IMR-90 (cell line): ENCODE results near the gene GPC5. TPM values are rescaled to one million over a fixed set of nuclear protein-coding genes. Genes with fewer than 3 reads are reported as not detected.

Source experiments
- ATAC-seq: fragments of 200-7000 bp; cut with Tn5 transposase; 2 replicates; pipeline ENCODE4 v1.9.1; 2020; ENCODE audit warnings: low read depth, mild to moderate bottlenecking, moderate library complexity
- BruUV-seq: library from RNA; stranded (reverse); fragments of 400-500 nt; replicated peaks from 2 replicates; lab custom pipeline; 2021; lab: Mats Ljungman, UMichigan
- CTCF ChIA-PET: fragments of 300-600 bp; formaldehyde crosslinking; extraction: SDS; loops from one replicate; lab custom pipeline; 2021; ENCODE audit warnings: antibody characterized with exemption; lab: Yijun Ruan, JAX
- POLR2A ChIA-PET: fragments of 300-600 bp; sonication (Branson Sonifier 250); formaldehyde crosslinking; loops from one replicate; lab custom pipeline; 2022; ENCODE audit warnings: antibody characterized with exemption; ENCODE audit not compliant: unreplicated experiment; lab: Charles Lee
- DNase-seq: peaks from one replicate; pipeline ENCODE4 v3.0.0; 2013
- H2AFZ ChIP-seq: replicated peaks from 2 replicates; pipeline ENCODE3; 2013; ENCODE audit warnings: low read length, mild to moderate bottlenecking; ENCODE audit not compliant: poor library complexity
- H2AK5ac ChIP-seq: 2 replicates; pipeline ENCODE4 v1.6.1; 2013; ENCODE audit warnings: low read depth, low read length, inconsistent platforms
- H2AK9ac ChIP-seq: replicated peaks from 2 replicates; pipeline ENCODE3; 2013; ENCODE audit warnings: mild to moderate bottlenecking, low read depth, low read length, moderate library complexity; ENCODE audit not compliant: poor library complexity
- H2BK120ac ChIP-seq: 2 replicates; pipeline ENCODE4 v1.6.1; 2013; ENCODE audit warnings: low read depth, low read length, inconsistent platforms
- H2BK15ac ChIP-seq: 3 replicates; pipeline ENCODE4 v1.6.1; 2013; ENCODE audit warnings: low read depth, low read length, inconsistent platforms
- H2BK20ac ChIP-seq: 2 replicates; pipeline ENCODE4 v1.6.1; 2013; ENCODE audit warnings: low read depth, mild to moderate bottlenecking, inconsistent platforms, low read length, moderate library complexity
- H2BK5ac ChIP-seq: 2 replicates; pipeline ENCODE4 v1.6.1; 2013; ENCODE audit warnings: mild to moderate bottlenecking, low read depth, low read length, inconsistent platforms; ENCODE audit not compliant: poor library complexity, severe bottlenecking
- H3K14ac ChIP-seq: replicated peaks from 2 replicates; pipeline ENCODE4 v1.6.1; 2013; ENCODE audit warnings: low read depth, low read length, inconsistent platforms
- H3K18ac ChIP-seq: 2 replicates; pipeline ENCODE4 v1.6.1; 2013; ENCODE audit warnings: low read depth, low read length, control low read depth
- H3K23ac ChIP-seq: 2 replicates; pipeline ENCODE4 v1.6.1; 2013; ENCODE audit warnings: low read depth, low read length, inconsistent platforms
- H3K27ac ChIP-seq: 2 replicates; pipeline ENCODE4 v1.5.1; 2013; ENCODE audit warnings: mild to moderate bottlenecking, control low read depth, low read length; ENCODE audit not compliant: insufficient read depth
- H3K27me3 ChIP-seq: 2 replicates; pipeline ENCODE4 v1.6.1; 2013; ENCODE audit warnings: low read length; ENCODE audit not compliant: control insufficient read depth, insufficient read depth
- H3K36me3 ChIP-seq: 2 replicates; pipeline ENCODE4 v1.6.1; 2013; ENCODE audit warnings: low read length, mixed read lengths; ENCODE audit not compliant: control insufficient read depth, insufficient read depth
- H3K4ac ChIP-seq: 2 replicates; pipeline ENCODE4 v1.6.1; 2013; ENCODE audit warnings: low read depth, low read length, inconsistent platforms
- H3K4me1 ChIP-seq: 2 replicates; pipeline ENCODE4 v1.6.1; 2013; ENCODE audit warnings: low read length, mixed read lengths; ENCODE audit not compliant: control insufficient read depth, insufficient read depth
- H3K4me2 ChIP-seq: 2 replicates; pipeline ENCODE4 v1.6.1; 2013; ENCODE audit warnings: low read depth, mild to moderate bottlenecking, control low read depth, low read length, moderate library complexity
- H3K4me3 ChIP-seq: 2 replicates; pipeline ENCODE4 v1.5.1; 2013; ENCODE audit warnings: low read depth, mild to moderate bottlenecking, control low read depth, low read length, moderate library complexity; ENCODE audit not compliant: insufficient read depth
- H3K56ac ChIP-seq: 2 replicates; pipeline ENCODE4 v1.6.1; 2013; ENCODE audit warnings: low read length, inconsistent platforms; ENCODE audit not compliant: insufficient read depth; ENCODE audit errors: extremely low read depth
- H3K79me1 ChIP-seq, 2 experiments: 2 replicates each; pipeline ENCODE4 v1.6.1; 2013; ENCODE audit warnings: low read length in 2 of 2, inconsistent platforms in 1 of 2, low read depth in 1 of 2
- H3K9ac ChIP-seq: 2 replicates; pipeline ENCODE4 v1.6.1; 2013; ENCODE audit warnings: low read depth, low read length, control low read depth
- H3K9me1 ChIP-seq: 2 replicates; pipeline ENCODE4 v1.6.1; 2013; ENCODE audit warnings: low read length, inconsistent platforms; ENCODE audit not compliant: insufficient read depth
- H3K9me3 ChIP-seq: 2 replicates; pipeline ENCODE4 v1.6.1; 2013; ENCODE audit warnings: low read length; ENCODE audit not compliant: control insufficient read depth, insufficient read depth
- H4K20me1 ChIP-seq: 2 replicates; pipeline ENCODE4 v1.6.1; 2013; ENCODE audit warnings: low read length, inconsistent platforms; ENCODE audit not compliant: insufficient read depth
- H4K5ac ChIP-seq: 2 replicates; pipeline ENCODE4 v1.6.1; 2013; ENCODE audit warnings: mild to moderate bottlenecking, low read depth, low read length, control low read depth
- H4K8ac ChIP-seq, 2 experiments: 2 replicates each; pipeline ENCODE4 v1.6.1; 2013; ENCODE audit warnings: low read depth in 2 of 2, low read length in 2 of 2, control low read depth in 1 of 2, inconsistent platforms in 1 of 2
- H4K91ac ChIP-seq: 2 replicates; pipeline ENCODE4 v1.6.1; 2013; ENCODE audit warnings: low read depth, low read length, inconsistent platforms; ENCODE audit not compliant: insufficient read depth
- BHLHE40 ChIP-seq: fragments of 150-350 bp; IDR thresholded peaks from 2 replicates; pipeline ENCODE4 v1.6.1; 2016; ENCODE audit warnings: mild to moderate bottlenecking, low read depth, low read length
- FOS ChIP-seq: fragments of 150-350 bp; IDR thresholded peaks from 2 replicates; pipeline ENCODE4 v1.6.1; 2016; ENCODE audit warnings: low read depth, low read length
- MXI1 ChIP-seq: IDR thresholded peaks from 2 replicates; pipeline ENCODE4 v1.6.1; 2012; ENCODE audit warnings: low read depth, mild to moderate bottlenecking, low read length, moderate library complexity, borderline replicate concordance
- RAD21 ChIP-seq: IDR thresholded peaks from 2 replicates; pipeline ENCODE4 v1.6.1; 2012; ENCODE audit warnings: low read length, improper control_type of control experiment
- RFX5 ChIP-seq: IDR thresholded peaks from 2 replicates; pipeline ENCODE4 v1.8.0; 2012; ENCODE audit warnings: low read depth, mild to moderate bottlenecking, low read length, moderate library complexity
- SMC3 ChIP-seq: fragments of 150-350 bp; IDR thresholded peaks from 2 replicates; pipeline ENCODE4 v1.6.1; 2016; ENCODE audit warnings: low read depth, mild to moderate bottlenecking, antibody characterized with exemption, low read length, moderate library complexity
- WGBS, 2 experiments: methylation state at CpG; one replicate each; pipeline versions ENCODE4 v1.1.5 to v1.1.7; 2013; ENCODE audit warnings: missing lambda C conversion rate in 2 of 2; ENCODE audit not compliant: insufficient read length in 1 of 2; ENCODE audit errors: extremely low coverage in 2 of 2; 5-methylcytosine and 5-hydroxymethylcytosine counted together
- dilution Hi-C: fragments of 300-500 bp; cut with HindIII; formaldehyde crosslinking; loops from one replicate; pipeline ENCODE4 v1.14.3; 2018; ENCODE audit warnings: low sequenced_read_pairs; ENCODE audit not compliant: unreplicated experiment
- in situ Hi-C: fragments of 300-500 bp; cut with MboI; formaldehyde crosslinking; loops from 3 replicates; pipeline ENCODE4 v1.14.3; 2019; ENCODE audit warnings: low sequenced_read_pairs, inconsistent platforms, mixed read lengths
- intact Hi-C: fragments of 100-400 bp; cut with micrococcal nuclease; formaldehyde crosslinking; loops from 2 replicates; pipeline ENCODE4 v1.10.0; 2022
- polyA plus RNA-seq, 3 experiments: library from polyadenylated mRNA; depleted of rRNA; stranded (reverse); fragments of >200 nt; gene quantifications; 2 replicates each; pipeline ENCODE4 v1.2.3, GENCODE V29; 2012; ENCODE audit warnings: low replicate concordance in 1 of 3
- total RNA-seq: library from RNA; depleted of rRNA; stranded (reverse); fragments of >200 nt; gene quantifications from 2 replicates; pipeline ENCODE4 v1.2.3, GENCODE V29; 2012
- TF ChIP-seq, protein P1 (sequence below): fragments of 150-350 bp; IDR thresholded peaks from 2 replicates; pipeline ENCODE4 v1.6.1; 2016; ENCODE audit warnings: low read depth, mild to moderate bottlenecking, low read length, moderate library complexity, borderline replicate concordance
- TF ChIP-seq, protein P2 (sequence below): fragments of 150-350 bp; IDR thresholded peaks from 2 replicates; pipeline ENCODE4 v1.6.1; 2017; ENCODE audit warnings: mild to moderate bottlenecking, antibody characterized with exemption, low read length, low read depth
- TF ChIP-seq, protein P3 (sequence below): conservative IDR thresholded peaks from 2 replicates; pipeline ENCODE4 v1.5.1; 2012; ENCODE audit warnings: mild to moderate bottlenecking, low read depth, low read length, improper control_type of control experiment

The GPC5 gene
- total and polyA plus RNA-seq, 2 of the 4 experiments (the other 2 are of a cell fraction): 0.94 to 1.8 TPM

DNA sequence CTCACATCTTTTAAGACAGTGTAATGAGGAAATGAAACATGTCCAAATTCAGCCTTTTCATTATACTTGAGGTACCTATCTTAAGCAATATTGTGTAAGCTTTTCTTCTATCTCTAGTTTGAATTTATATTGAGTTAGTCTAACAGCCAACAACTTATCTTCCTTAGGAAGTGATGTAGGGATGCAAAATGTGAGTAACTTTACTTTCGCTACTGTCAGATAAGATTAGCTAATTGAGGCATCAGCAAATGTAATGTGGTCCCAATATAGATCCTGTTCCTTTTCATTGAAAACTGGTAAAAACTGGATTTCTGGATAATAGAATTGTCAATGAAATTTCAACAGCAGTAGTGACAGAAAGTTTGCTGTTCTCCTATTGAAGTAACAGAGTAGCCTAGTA, 902.2 kb downstream of the GPC5 start:
- Histone ChIP-seq H3K4me1 (no peaks in the 10 kb centered on the region), H4K8ac (no peak overlapping the region), H2AK9ac (no peak overlapping the region), H3K9me3 (0 out of 2 replicates have a peak, but pooled peaks cover 2% of the 10 kb centered on the region), H4K5ac (no peak overlapping the region), H3K4me3 (no peak overlapping the region), H3K23ac (no peak overlapping the region), H2AK5ac (no peak overlapping the region), H3K56ac (no peak overlapping the region), H3K14ac (no peak overlapping the region), H3K18ac (no peak overlapping the region), H3K36me3 (no peaks in the 10 kb centered on the region), H3K79me1 (no peaks in the 10 kb centered on the region), H3K4me2 (no peak overlapping the region), H2BK15ac (no peak overlapping the region), H2AFZ (no peak overlapping the region), H3K9ac (no peak overlapping the region), H3K4ac (no peak overlapping the region), H3K9me1 (no peaks in the 10 kb centered on the region), H2BK20ac (no peak overlapping the region), H4K91ac (no peak overlapping the region), H3K27ac (no peak overlapping the region), H3K27me3 (no peaks in the 10 kb centered on the region), H2BK5ac (no peak overlapping the region), H4K20me1 (no peaks in the 10 kb centered on the region), H2BK120ac (no peak overlapping the region)
- dilution Hi-C loops: no loop called here
- WGBS, 2 experiments: no CpG with 5 or more reads among the region's 1 CpG
- CTCF ChIA-PET: interaction anchor here (0.7 kb wide), 1 partner anchor 115 kb away, joined by 3 read pairs; no protein-coding TSS in a partner anchor
- no peak for TF ChIP-seq FOS
- no peak for TF ChIP-seq MXI1
- no peak for TF ChIP-seq RFX5
- TF ChIP-seq, protein P1, sequence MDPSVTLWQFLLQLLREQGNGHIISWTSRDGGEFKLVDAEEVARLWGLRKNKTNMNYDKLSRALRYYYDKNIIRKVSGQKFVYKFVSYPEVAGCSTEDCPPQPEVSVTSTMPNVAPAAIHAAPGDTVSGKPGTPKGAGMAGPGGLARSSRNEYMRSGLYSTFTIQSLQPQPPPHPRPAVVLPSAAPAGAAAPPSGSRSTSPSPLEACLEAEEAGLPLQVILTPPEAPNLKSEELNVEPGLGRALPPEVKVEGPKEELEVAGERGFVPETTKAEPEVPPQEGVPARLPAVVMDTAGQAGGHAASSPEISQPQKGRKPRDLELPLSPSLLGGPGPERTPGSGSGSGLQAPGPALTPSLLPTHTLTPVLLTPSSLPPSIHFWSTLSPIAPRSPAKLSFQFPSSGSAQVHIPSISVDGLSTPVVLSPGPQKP: no peak
- TF ChIP-seq, protein P2, sequence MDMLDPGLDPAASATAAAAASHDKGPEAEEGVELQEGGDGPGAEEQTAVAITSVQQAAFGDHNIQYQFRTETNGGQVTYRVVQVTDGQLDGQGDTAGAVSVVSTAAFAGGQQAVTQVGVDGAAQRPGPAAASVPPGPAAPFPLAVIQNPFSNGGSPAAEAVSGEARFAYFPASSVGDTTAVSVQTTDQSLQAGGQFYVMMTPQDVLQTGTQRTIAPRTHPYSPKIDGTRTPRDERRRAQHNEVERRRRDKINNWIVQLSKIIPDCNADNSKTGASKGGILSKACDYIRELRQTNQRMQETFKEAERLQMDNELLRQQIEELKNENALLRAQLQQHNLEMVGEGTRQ: no peak
- no peak for TF ChIP-seq RAD21
- TF ChIP-seq BHLHE40: no peak
- TF ChIP-seq SMC3: no peak
- TF ChIP-seq, protein P3, sequence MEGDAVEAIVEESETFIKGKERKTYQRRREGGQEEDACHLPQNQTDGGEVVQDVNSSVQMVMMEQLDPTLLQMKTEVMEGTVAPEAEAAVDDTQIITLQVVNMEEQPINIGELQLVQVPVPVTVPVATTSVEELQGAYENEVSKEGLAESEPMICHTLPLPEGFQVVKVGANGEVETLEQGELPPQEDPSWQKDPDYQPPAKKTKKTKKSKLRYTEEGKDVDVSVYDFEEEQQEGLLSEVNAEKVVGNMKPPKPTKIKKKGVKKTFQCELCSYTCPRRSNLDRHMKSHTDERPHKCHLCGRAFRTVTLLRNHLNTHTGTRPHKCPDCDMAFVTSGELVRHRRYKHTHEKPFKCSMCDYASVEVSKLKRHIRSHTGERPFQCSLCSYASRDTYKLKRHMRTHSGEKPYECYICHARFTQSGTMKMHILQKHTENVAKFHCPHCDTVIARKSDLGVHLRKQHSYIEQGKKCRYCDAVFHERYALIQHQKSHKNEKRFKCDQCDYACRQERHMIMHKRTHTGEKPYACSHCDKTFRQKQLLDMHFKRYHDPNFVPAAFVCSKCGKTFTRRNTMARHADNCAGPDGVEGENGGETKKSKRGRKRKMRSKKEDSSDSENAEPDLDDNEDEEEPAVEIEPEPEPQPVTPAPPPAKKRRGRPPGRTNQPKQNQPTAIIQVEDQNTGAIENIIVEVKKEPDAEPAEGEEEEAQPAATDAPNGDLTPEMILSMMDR: no peak
- in situ Hi-C loops: no loop called here
- no peak for DNase-seq
- intact Hi-C loops: no loop called here
- no TSS peak for BruUV-seq
- POLR2A ChIA-PET: no interaction called here
- ATAC-seq: no peak
